Stimulated activated CD8-positive, alpha-beta memory T cell treated with anti-CD3 and anti-CD28 coated beads, Interleukin-7, amount 100 ng/mL, for 1 hour (primary cell): ENCODE results near the gene PTPRO.

Experiments used
- DNase-seq, 2 donors: peaks; one replicate each; pipeline ENCODE4 v3.0.0-alpha.2; 2020; ENCODE audit warnings: low read depth in 2 of 2

Gene PTPRO

GRCh38 chr12:15561396-15561795 is 239.1 kb downstream of the PTPRO start:
- no peak for DNase-seq

DNA sequence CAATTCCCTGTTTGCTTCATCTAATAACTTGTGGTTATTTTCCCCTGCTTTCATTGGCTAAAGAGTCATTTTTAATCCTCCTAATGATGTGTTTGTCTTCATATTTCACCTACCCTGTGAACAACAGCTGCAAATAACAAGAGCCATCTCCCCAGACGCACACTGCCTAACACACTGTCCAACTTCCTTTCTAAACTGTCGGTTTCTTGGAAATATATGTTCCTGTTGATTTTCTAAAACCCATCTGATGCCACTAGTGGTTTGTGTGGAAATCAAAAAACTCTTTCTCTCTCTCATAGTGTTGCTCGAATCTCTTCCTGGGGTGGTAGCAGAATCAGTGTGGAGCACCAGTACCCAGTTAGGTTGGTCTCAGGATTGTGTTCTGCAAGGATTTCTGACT is 240.0 kb downstream of the PTPRO start:
- no peak for DNase-seq

DNA sequence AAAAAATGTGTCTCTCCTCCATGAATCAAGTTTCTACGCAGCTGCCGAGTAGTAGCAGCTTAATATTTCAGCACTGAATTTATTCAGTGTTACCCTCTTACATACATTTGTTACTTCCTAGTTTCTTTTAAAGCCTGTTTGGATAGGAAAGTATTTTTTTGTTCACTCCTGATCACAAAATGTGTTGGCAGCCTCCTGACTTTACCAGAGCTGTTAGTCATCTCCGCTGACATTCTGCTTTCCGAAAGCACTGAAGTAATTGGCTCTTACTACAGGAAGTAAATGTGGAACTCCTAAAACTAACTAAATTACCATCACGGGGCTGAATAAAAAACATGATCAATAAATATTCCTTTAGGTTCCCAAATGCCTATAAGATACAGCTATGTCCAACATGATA is 241.4 kb downstream of the PTPRO start:
- no peak for DNase-seq

GRCh38 chr12:15574353-15574752 is 252.0 kb downstream of the PTPRO start:
- no peak for DNase-seq

DNA sequence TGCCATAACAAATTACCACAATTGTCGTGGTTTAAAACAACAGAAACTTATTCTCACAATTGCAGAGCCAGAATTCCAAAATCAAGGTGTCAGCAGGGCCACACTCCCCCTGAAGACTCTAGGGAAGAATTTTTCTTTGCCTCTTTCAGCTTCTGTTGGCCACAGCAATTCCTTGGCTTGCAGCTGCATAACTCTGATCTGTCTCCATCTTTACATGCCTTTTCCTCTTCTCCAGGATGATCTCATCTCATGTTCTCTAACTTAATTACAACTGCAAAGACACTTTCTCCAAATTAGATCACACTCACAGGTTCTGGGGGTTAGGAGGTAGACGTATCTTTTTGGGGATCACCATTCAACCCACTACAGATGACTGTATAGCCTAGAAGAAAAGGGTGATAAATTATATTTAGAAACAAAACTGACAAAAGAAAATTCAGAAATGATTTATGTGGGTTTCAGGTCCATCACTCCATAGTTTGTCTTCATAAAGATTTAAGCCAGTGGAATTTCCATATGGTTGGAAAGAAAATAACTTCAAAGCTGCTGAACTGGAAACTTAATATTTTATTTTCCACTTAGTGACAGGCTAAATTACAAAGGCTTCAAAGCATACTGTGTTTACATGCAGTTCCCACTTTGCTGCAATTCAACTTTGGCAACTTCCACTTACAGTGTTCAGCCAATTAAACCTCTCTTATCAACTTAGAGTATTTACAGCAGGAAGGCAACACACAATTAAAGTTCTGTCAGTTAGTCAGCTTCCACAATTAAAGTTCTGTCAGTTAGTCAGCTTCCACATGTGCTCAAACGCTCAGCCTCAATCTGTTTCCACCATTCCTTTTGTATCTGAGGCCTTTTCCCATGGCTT is 253.6 kb downstream of the PTPRO start:
- DNase-seq, result no peak

GRCh38 chr12:15580431-15580830 is 258.1 kb downstream of the PTPRO start:
- no peak for DNase-seq

DNA sequence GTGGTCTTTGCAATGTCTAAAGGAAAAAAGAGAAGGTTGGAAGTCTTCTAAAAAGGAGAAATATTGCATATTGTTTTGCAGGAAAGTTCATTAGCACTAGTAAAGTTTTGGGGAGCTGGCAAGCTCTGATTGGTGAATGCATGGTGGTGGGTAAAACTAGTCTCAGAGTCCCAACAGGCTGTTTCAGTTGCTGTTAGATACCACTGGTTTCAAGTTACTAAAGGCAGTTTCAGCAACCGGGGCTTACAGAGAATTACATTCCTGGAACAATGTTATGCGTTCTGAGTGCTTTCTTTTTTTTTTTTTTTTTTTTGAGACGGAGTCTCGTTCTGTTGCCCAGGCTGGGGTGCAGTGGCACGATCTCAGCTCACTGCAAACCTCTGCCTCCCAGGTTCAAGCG is 258.7 kb downstream of the PTPRO start:
- DNase-seq, result no peak

- no peak for DNase-seq
Measured at GRCh38 chr12:15583804-15584203, 261.5 kb downstream of the PTPRO start.

DNA sequence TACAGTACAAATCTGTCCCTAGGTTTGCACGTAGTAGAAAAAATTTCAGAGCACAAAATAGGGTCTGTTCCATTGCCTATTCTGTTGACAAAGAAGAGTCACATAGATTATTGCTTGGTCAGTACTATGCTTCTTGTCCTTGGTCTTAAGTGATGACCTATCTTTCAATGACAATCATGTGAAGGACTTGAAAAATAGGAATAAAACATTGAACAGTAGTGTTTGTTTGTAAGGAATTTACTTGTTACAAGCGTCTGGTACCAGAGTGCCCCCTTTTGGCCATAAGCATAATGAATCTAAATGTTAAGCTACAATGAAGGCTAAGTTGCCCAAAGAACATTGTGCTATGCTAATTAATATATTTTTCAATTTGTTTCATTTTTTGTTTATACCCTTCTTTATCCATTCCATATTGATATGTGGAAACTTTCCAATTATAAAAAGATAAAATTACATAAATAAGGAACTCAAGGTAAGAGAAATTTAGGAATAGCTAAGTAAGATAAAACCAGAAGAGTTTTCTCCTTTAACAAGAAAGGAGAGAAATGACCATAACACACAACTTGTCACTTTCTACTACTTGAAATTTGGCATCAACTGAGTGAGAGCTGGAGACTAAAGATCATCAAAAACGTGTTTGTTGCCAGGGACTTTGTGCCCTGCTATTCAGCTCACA is 262.2 kb downstream of the PTPRO start:
- DNase-seq, result no peak

GRCh38 chr12:15589328-15590032 is 267.2 kb downstream of the PTPRO start:
- no peak for DNase-seq

DNA sequence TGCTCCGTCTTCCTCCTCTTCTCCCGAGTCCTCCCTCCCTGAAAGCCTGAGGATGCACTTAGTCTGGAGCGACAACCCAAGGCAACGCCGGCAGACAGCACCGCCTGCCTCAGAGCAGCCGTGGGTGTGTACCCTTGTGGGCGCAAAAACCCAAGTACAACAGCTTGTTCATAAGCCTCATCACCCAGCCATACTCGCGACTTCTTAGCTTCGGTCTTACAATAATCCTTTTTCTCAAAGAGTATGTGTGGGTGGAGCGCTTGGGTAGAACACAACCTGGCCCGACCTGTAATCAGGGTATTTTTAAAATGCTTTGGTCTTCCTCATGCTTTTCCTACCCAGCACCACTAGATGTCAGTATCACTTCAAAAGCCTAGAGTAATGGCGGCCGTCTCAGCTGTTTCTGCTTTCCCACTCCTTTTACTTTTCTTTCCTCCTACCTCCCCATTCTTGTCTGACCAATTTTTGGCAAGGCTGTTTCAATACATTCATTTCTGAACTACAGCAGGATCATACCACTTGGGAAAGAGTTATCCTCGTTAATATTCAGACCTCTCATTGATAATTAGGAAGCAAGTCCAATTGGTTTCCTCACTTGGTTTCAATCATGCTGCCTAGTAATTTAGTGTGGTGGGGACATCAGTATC is 268.0 kb downstream of the PTPRO start:
- DNase-seq, result no peak

DNA sequence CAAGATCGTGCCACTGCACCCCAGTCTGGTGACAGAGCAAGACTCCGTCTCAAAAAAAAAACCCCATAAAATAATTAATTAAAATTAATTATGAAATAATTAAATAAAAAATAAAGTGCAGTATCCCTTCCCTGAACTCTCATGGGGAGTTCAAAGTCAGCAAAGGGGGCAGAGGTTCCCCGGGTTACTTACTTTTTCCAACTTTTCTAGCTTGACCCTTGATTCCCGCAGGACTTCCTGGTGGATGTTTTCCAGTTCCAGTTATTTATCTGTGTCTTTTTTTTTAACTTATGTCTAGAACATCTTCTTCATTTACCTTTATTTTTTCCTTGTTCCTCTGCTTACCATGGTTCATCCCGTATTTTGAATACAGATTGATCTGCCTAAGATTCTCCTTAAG is 269.5 kb downstream of the PTPRO start:
- no peak for DNase-seq

DNA sequence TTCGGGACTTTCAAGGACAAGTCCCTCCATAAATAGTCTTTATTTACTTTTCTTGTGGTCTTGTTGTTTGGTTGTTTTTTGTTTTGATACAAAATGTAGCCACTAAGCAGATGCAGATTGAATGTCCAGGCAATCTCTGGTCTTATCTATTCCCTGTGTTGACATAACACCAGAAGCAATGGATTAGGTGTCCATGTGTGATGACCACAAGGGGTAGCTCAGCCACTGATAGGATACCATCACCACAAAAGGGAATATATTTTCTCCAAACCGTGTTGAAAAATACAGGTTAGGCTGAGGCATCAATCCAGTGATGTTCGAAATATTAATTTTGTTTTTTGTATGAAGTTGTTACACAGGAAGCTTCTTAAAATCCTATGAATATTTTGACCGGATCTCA is 270.6 kb downstream of the PTPRO start:
- DNase-seq, result no peak

- DNase-seq, result no peak
Measured at GRCh38 chr12:15596174-15596573, 273.9 kb downstream of the PTPRO start.

- DNase-seq, result no peak
Measured at GRCh38 chr12:15597125-15597830, 275.0 kb downstream of the PTPRO start.

DNA sequence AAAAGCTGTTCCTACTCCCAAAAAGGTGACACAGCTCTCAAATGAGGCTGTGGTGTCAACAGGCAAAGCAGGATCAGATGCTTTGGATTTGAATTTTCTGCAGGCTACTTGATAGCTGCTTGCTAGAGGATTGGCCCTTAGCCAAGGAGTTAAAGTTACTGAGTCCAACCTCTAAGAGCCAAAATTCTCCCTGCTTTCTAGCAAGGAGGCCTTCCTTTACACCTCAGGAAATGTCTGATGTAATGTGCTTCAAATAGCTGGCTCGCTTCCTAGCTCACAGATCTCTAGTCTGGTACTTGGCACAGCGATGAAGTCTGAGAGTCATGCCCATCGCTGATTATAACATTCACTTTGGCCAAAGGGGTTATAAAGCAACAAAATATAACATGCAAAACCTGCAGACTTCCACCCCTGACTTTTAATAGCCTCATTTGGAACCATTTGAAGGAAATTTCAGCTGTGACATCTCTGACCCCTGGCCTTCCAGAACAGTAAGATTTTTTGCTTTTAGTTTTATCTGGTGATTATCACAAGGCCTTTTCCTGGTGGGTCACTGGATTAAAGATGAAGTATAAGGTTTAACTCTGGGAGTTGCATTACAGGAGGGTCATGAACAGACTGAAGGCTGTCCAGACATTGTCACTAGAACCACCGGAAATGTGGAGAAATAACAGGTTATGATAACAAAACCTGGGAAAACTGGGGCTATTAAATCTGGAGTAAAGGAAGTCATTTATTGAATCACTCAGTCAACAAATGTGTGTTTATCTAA is 277.1 kb downstream of the PTPRO start:
- DNase-seq, result no peak

GRCh38 chr12:15600223-15600935 is 278.1 kb downstream of the PTPRO start:
- DNase-seq, result no peak

DNA sequence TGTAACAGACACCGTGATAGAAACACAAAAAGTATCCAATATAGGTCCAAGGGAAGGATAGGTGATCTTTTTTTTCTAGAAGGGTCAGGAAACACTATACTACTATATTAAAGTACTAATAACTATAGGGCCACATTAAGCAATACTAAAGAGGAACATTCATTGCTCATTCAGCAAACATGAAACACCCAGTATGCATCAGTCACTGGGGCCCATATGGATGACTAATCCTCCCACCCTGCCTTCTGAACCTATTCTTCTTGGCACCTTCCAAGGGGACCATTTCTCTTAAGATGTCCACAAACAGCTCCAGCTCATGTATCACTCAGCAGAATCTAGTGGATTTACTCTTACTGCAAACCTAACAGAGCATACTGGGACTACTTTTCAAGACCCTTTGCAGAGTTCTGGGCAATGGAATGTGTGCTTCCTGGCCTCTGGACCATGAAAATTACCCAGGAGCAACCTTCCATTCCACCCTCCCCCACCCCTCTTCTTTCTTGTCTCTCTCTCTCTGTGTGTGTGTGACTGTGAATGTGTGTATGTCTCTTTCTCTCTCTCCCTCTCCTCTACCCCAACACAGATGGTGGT is 279.0 kb downstream of the PTPRO start:
- DNase-seq, result no peak

DNA sequence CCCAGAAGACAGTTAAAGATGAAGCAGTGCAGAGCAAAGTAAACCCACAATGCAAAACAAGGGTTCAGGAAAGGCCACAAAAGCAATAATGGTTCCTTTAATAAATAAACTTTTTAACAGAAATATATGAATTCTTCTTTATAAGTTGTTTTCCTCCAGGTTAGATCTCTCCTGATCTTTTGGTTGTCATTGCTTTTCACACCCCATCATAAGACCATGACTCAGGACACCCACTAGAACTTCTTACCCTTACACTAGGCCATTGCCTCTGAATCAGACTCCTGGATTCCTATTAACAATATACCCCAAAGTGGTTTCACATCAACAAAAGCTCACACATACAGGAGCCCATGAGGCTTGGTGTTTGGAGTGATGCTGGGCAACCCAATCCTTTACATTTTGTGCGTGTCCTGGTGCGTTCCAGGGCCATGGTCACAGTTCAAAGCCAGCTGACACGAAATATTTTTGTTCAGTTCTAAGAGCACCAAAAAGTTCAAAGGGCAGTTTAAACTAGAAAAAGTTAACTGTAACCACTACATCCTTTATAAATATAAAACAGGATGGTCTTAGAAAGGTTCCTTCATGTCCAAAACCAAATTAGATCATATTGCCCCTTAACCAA is 279.9 kb downstream of the PTPRO start:
- DNase-seq, result no peak
